GM21737 (cell line): Measurements from ENCODE around the gene LDLRAD4.
A peak's percentile ranks its signal among the peaks of the same experiment; 100 is the strongest.

Source experiments
- ATAC-seq: cut with Tn5 transposase; IDR thresholded peaks from one replicate; pipeline ENCODE4 v1.9.1; 2021; ENCODE audit warnings: mild to moderate bottlenecking, moderate library complexity; ENCODE audit not compliant: unreplicated experiment

The LDLRAD4 gene

GRCh38 chr18:13618760-13619438 is 400.3 kb downstream of the LDLRAD4 start:
- no peak for ATAC-seq

GRCh38 chr18:13619505-13620205 is 401.1 kb downstream of the LDLRAD4 start:
- no peak for ATAC-seq

DNA sequence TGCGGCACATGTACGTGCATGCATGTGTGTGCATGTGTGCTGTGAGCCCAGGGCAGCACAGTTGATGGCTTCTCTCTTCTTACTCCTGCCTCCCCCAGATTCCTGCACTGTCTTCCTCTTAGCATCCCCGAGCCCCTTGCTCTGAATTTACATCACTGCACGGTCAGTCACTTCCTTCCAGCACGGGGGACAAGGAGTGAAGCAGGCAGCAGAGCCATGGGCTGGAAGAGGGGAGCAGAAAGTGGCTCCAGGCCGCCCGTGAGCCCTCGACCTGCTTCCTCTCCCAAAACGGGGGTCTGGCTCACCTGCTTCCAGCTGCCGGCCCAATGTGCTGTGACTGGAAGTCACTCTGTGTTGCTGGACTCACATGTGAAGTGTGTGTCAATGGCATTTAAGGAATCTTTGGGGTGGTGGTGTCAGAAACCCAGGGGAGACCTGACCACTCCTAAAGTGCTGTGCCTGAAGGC is 401.7 kb downstream of the LDLRAD4 start:
- no peak for ATAC-seq

GRCh38 chr18:13620818-13621445 is 402.4 kb downstream of the LDLRAD4 start:
- ATAC-seq: no peak

DNA sequence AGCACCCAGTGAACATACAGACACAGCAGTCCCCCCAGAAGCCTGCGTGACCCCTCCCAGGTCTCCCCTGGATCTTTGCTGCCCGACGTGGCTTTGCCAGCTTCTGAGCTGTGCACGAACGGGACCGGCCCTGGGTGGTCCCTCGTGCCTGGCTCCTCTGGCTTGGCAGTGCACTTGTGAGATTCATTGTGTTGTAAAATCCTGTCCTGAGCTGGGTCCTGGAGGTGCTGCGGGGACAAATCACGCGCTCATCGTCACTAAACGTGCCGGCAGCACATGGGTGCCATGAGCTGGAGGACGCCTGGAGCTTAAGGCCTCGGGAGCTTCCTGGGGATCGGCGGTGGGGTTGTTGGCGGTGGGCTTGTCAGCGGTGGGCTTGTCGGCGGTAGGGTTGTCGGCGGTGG is 402.9 kb downstream of the LDLRAD4 start:
- no peak for ATAC-seq

DNA sequence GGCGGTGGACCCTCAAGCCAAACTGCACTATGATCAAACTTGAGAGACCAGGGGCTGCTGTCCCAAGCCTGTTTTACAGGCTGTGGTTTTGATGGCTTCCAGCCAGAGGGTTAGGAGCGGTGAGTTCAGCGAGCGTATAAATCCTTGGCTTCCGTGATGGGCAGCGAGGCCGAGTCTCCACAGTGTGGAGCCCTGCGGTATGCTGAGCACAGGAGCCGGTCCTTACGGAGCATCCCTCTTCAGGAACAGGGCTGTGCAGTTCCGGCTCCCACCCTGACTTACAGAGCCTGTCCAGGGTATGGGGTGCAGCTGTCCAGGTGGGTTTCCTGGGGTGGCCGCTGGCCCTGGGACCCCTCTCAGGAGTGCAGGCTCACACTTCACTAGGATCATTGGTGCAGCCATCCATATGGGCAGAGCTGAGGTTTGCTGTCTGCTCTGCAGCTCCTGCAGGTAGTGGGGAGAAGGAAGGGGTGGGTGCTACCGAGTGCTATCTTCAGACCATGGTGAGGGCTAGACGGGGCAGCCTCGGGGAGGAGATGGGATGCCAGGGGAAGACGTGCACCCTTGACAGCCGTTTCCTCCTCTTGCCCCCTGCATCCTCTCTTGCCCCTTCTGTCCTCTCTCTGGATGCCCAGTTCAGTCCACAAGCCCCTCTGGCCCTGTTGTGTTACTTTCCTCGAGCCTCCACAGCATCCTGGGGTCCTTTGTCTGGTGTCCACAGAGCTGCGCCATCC is 403.5 kb downstream of the LDLRAD4 start:
- ATAC-seq: no peak

GRCh38 chr18:13622751-13623150 is 404.2 kb downstream of the LDLRAD4 start:
- ATAC-seq: no peak

DNA sequence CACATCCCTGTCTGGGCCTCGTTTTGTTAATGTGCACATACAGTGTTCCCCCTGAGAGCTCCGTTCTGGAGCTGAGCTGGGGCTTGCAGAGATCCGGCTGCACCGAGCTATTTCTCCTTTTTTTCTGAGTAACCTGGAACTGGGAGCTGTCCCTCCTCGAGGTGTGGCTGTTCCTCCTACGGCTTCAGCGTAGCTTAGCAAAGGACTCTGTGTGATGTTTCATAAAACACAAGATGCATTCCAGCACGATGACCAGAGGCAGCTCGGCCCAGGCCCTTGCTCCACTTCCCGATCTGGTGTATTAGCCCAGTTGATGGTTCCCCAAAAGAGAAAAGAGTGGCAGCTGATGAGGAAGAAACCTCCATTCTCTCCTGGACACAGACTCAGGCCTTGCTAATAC is 404.8 kb downstream of the LDLRAD4 start:
- no peak for ATAC-seq

- ATAC-seq: no peak
Measured at GRCh38 chr18:13623871-13624270, 405.3 kb downstream of the LDLRAD4 start.

GRCh38 chr18:13624563-13625237 is 406.1 kb downstream of the LDLRAD4 start:
- ATAC-seq: no peak

DNA sequence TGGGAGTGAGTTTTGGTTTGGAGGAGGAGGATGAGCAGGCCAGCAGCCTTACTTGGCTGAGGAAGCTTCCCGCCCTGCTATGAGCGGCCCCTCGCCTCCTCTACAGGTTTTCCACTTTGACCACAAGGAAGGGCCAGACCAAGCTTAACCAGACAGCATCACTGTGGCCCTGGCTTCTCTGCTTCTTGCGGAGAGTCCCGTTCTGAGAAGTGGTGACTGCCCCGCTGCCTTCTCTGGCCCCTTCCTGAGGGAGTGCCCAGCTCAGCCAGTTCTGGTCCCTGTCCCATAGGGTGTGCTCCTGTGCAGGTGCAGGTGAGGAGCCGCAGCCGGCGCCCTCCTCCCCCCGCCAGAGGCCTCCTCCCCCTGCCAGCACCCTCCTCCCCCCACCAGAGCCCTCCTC is 406.8 kb downstream of the LDLRAD4 start:
- no peak for ATAC-seq

DNA sequence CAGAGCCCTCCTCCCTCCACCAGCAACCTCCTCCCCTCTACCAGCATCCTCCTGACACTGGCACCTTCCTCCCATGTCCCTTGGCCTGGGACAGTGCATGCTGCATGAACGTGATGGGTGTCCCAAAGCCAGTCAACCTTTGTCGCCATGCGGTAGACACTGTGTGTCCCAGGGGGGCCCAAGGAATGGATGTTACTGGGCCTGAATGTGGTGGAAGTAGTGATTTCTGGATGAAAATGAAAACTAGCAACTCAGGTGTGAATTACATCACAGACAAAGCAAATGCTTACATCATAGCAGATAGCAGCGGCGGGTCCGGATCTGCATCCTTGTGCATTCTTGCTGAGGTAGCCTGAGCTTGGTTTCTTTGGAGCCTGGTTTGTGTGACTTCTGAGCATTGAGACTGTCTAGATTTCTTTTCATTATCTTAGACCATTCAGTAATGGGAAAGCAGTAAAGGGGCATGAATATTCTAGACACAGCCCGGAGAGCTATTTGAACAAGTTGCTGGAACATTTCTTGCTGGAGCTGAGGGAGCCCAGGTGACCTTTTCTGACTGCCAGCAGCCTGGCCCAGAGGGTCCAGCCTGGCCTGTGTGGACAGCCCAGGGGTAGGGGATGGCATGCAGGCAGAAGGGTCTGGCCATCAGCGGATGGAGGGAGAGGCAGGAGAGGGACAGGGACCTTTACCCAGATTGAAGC is 407.4 kb downstream of the LDLRAD4 start:
- no peak for ATAC-seq

DNA sequence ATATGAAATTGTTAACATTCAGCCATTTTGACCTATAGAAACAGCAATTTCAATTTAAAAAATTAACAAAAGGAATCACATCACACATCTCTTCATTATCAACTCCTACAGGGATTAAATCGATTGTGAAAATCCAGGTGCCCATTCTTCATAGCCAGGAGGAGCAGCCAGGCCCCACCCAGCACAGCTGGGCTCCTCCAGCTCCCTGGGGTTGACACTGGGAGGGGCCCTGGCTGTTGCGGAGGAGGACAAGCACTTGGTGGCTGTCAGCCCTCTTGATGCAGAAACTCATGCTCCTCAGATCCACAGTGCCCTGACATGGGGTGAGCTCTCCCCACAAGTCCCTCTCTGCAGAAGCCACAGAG is 408.0 kb downstream of the LDLRAD4 start:
- no peak for ATAC-seq

DNA sequence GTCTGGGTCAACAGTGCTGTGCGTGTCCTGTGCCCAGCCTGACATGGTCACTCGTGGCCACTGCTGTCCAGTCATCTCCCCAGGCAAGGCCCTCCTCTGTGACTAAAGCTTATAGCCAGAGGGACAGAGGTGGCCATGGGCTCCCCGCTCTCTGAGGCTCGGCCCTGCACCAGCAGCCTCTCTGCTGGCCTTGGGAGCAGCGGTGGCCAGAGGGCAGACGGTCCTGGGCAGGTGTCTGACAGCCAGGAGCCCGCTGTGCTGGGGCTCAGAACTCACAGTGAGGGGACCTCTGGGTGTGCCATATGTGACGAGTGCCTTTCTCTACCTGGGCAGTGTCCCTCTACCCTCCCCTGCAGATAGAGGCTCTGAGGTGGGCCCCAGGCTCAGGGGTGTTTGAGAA is 409.1 kb downstream of the LDLRAD4 start:
- ATAC-seq: no peak

DNA sequence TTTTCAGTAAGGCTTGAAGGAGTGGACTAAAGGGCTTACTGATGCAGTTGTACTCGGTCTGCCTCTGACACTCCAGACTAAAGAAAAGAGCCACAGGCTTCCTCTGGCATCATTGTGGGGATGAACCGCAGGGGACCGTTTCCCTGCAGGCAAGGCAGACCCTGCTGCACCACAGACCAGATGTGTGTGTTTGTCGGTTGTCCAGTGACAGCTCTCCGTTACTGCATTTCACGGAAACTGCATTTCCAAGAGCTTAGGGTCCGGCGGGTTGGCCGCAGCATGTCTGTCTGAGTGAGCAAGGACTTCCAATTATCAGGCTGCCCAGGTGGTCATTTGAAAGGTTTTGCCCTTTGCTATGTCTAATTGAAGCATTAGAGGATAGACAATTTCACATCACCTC is 409.7 kb downstream of the LDLRAD4 start:
- no peak for ATAC-seq

GRCh38 chr18:13629841-13630715 is 411.5 kb downstream of the LDLRAD4 start:
- peak; percentile 72 for ATAC-seq

GRCh38 chr18:13630716-13631268 is 412.2 kb downstream of the LDLRAD4 start:
- ATAC-seq: no peak

- ATAC-seq: no peak
Measured at GRCh38 chr18:13633700-13634099, 415.1 kb downstream of the LDLRAD4 start.

DNA sequence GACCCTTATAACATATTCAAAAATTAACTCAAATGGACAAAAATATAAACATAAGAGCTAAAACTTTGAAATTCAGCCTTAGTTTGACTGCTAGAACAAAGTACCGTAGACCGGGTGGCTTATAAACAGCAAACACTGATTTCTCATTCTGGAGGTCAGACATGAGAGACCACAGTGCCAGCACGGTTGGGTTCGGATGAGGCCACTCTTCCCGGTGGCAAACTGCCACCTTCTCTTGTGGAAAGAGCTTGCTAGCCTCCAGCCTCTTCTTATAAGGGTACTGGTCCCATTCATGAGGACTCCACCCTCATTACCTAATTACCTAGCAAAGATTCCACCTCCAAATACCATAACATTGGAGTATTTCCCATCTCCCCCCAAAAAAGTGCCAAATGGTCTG is 416.5 kb downstream of the LDLRAD4 start:
- ATAC-seq: no peak
